Parathyroid adenoma (tissue), 2 donors: ENCODE measurements around the gene FYN.

Experiments
- H2AFZ ChIP-seq: fragments of 300-600 bp; sonication (generic); one replicate; pipeline ENCODE4 v1.7.0; 2017; ENCODE audit warnings: antibody characterized with exemption, mild to moderate bottlenecking
- H3K27ac ChIP-seq: fragments of 300-600 bp; sonication (generic); one replicate; pipeline ENCODE4 v1.7.0; 2017
- H3K27me3 ChIP-seq: fragments of 300-600 bp; sonication (generic); one replicate; pipeline ENCODE4 v1.7.0; 2017; ENCODE audit warnings: low read length; ENCODE audit not compliant: control insufficient read depth, insufficient read depth
- H3K36me3 ChIP-seq: fragments of 300-600 bp; sonication (generic); one replicate; pipeline ENCODE4 v1.7.0; 2017; ENCODE audit warnings: low read length; ENCODE audit not compliant: control insufficient read depth, insufficient read depth
- H3K4me1 ChIP-seq: fragments of 300-600 bp; sonication (generic); one replicate; pipeline ENCODE4 v1.7.0; 2017; ENCODE audit warnings: control low read depth
- H3K4me2 ChIP-seq: fragments of 300-600 bp; sonication (generic); one replicate; pipeline ENCODE4 v1.7.0; 2017; ENCODE audit warnings: low read length
- H3K4me3 ChIP-seq: fragments of 300-600 bp; sonication (generic); one replicate; pipeline ENCODE4 v1.7.0; 2017; ENCODE audit warnings: low read depth, low read length
- H3K79me2 ChIP-seq: fragments of 300-600 bp; sonication (generic); one replicate; pipeline ENCODE4 v1.7.0; 2017; ENCODE audit warnings: control low read depth
- H3K9ac ChIP-seq: fragments of 300-600 bp; sonication (generic); one replicate; pipeline ENCODE4 v1.7.0; 2017; ENCODE audit warnings: mild to moderate bottlenecking
- H3K9me3 ChIP-seq: fragments of 300-600 bp; sonication (generic); one replicate; pipeline ENCODE4 v1.7.0; 2017; ENCODE audit warnings: low read length; ENCODE audit not compliant: control insufficient read depth
- TF ChIP-seq, protein P1 (sequence below): fragments of 300-600 bp; sonication (generic); IDR thresholded peaks from one replicate; pipeline ENCODE4 v1.7.0; 2017; ENCODE audit warnings: antibody characterized with exemption, mild to moderate bottlenecking
- donor health status: primary hyperparathyroidism.

FYN gene

DNA sequence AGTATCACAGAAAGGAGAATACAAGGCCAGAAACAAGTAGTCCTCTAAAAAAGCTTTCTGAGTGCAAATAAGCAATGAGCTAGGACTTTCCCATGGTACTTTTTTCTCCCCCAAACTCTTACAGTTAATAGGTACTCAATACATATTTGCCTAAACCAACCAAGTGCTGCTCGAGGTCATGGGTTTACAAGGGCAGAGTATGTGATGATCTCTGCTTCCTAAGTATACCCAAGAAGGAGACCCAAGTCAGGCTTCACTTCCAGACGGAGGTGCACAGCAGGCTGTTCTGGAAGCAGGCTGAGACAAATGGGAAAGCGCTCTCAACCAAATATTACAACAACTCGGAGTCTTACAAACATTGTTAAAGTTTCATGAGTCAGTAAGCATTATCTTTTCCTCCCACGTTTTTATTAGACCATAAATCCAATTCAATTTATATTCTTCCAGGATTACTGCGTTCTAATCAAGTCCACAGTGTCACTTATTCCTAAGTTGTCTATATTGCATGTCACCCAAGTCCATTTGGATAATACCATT is 8.1 kb downstream of the FYN start:
- Histone ChIP-seq H3K9me3 (no peaks in the 10 kb centered on the region), H3K36me3 (no peaks in the 10 kb centered on the region), H3K27ac (no peak overlapping the region), H3K79me2 (peaks cover 70% of the 10 kb centered on the region), H3K9ac (no peak overlapping the region), H3K4me3 (no peak overlapping the region), H3K27me3 (no peaks in the 10 kb centered on the region), H2AFZ (no peak overlapping the region), H3K4me1 (no peaks in the 10 kb centered on the region), H3K4me2 (no peak overlapping the region)
- TF ChIP-seq, protein P1, sequence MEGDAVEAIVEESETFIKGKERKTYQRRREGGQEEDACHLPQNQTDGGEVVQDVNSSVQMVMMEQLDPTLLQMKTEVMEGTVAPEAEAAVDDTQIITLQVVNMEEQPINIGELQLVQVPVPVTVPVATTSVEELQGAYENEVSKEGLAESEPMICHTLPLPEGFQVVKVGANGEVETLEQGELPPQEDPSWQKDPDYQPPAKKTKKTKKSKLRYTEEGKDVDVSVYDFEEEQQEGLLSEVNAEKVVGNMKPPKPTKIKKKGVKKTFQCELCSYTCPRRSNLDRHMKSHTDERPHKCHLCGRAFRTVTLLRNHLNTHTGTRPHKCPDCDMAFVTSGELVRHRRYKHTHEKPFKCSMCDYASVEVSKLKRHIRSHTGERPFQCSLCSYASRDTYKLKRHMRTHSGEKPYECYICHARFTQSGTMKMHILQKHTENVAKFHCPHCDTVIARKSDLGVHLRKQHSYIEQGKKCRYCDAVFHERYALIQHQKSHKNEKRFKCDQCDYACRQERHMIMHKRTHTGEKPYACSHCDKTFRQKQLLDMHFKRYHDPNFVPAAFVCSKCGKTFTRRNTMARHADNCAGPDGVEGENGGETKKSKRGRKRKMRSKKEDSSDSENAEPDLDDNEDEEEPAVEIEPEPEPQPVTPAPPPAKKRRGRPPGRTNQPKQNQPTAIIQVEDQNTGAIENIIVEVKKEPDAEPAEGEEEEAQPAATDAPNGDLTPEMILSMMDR, result no peak

DNA sequence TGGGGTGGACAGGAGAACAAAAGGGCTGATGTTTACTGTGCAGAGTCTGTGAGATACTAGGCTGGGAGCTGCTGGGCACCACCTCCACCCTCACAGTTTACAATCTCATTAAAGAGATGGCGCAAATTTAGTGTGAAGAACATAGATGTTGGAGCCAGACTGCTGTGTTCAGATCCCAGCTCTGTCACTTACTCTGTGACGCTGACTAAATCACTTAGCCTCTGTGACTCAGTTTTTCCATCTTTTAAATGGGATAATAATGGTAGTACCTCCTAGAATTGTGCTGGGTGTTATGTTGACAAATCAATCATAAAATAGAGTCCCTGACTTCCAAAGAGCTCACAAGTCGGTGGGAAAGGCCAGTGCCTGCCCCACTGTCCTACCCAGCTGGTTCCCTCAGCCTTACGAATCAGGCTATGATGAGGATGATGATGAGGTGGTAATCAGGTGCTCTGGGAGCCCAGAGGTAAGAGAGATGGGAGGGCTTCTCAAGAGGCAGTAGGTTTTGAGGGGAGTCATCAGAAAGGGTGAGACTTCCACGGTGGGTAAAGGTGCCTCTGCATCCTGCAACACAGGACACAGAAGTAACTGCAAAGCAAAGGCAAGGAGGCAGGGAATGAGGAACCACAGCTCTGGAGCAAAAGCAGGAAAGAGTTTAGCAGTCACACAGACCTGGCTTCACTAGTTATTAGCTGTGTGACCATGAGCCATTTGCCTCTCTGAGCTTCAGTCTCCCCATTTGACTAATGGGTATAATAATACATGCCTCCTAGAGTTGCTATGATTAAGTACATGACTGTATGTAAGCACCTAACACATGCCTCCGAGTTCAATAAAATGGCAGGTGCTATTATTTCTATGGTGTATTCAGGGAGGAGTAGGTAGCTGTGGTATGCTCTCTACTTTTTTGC is 8.9 kb downstream of the FYN start:
- no peaks in the 10 kb centered on the region for H3K36me3 ChIP-seq
- no peak overlapping the region for H3K4me3 ChIP-seq
- H3K27ac ChIP-seq, result no peak overlapping the region
- H3K4me1 ChIP-seq, result no peaks in the 10 kb centered on the region
- H3K79me2 ChIP-seq, result peaks cover 66% of the 10 kb centered on the region
- H3K9me3 ChIP-seq, result no peaks in the 10 kb centered on the region
- no peak overlapping the region for H3K4me2 ChIP-seq
- no peak overlapping the region for H2AFZ ChIP-seq
- no peaks in the 10 kb centered on the region for H3K27me3 ChIP-seq
- TF ChIP-seq, protein P1, result no peak
- no peak overlapping the region for H3K9ac ChIP-seq

DNA sequence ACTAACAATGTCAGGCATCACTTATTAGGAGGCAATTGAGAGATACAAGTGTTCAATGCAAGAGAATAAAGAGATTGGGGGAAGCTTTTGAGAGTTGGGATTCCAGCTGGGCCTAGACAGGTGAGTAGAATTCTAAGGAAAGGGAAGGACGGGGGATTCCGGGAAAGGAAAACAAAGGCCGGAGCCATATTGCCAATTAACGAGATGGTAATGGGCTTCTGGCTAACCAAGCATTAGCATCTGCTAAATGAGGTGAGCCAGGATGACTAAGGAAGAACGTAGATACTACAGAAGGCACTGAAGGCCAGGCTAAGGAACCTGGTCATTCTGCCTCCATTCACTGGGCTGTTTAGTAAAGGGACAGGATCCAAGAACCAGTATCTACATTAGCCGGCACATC is 10.5 kb downstream of the FYN start:
- Histone ChIP-seq H3K4me3 (no peak overlapping the region), H3K9ac (no peak overlapping the region), H3K27me3 (no peaks in the 10 kb centered on the region), H3K9me3 (no peaks in the 10 kb centered on the region), H3K4me2 (no peak overlapping the region), H2AFZ (no peak overlapping the region), H3K36me3 (no peaks in the 10 kb centered on the region), H3K4me1 (no peaks in the 10 kb centered on the region), H3K27ac (no peak overlapping the region), H3K79me2 (peaks cover 52% of the 10 kb centered on the region)
- TF ChIP-seq, protein P1, result no peak

DNA sequence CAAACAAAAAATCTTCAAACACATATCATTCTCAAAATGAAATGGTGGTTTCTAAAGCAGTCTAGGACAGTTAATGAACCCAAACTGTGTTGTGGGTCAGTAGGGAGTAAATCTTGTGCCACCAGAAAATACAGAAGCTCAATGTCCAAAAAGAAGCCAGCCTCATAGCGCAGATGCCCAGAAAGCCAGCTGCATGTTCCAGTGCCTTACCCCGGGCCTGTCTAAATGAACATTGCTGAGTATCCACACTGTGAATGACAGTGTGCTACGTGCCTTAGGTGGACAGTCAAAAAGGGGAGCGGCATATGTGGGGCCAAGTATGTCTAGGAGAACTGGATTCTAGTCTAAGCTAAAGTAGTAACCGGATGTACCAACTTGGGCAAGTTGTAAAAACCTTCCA is 10.9 kb downstream of the FYN start:
- H3K79me2 ChIP-seq, result peaks cover 52% of the 10 kb centered on the region
- H3K4me2 ChIP-seq, result no peak overlapping the region
- H2AFZ ChIP-seq, result no peak overlapping the region
- TF ChIP-seq, protein P1, result no peak
- H3K4me1 ChIP-seq, result no peaks in the 10 kb centered on the region
- no peaks in the 10 kb centered on the region for H3K9me3 ChIP-seq
- no peaks in the 10 kb centered on the region for H3K36me3 ChIP-seq
- H3K9ac ChIP-seq, result no peak overlapping the region
- no peak overlapping the region for H3K27ac ChIP-seq
- H3K27me3 ChIP-seq, result no peaks in the 10 kb centered on the region
- H3K4me3 ChIP-seq, result no peak overlapping the region
